ENCODE measurements around the gene KANK3. TPM values are rescaled to one million over a fixed set of nuclear protein-coding genes. Genes with fewer than 3 reads are reported as not detected.
"Not testable (repeated sequence)": the region's sequence is repeated elsewhere in the genome, so short reads cannot be mapped to it uniquely, and the experiment has no call there.

Gene KANK3
- total RNA-seq, 1 experiment from 2014 or later = not detected

DNA sequence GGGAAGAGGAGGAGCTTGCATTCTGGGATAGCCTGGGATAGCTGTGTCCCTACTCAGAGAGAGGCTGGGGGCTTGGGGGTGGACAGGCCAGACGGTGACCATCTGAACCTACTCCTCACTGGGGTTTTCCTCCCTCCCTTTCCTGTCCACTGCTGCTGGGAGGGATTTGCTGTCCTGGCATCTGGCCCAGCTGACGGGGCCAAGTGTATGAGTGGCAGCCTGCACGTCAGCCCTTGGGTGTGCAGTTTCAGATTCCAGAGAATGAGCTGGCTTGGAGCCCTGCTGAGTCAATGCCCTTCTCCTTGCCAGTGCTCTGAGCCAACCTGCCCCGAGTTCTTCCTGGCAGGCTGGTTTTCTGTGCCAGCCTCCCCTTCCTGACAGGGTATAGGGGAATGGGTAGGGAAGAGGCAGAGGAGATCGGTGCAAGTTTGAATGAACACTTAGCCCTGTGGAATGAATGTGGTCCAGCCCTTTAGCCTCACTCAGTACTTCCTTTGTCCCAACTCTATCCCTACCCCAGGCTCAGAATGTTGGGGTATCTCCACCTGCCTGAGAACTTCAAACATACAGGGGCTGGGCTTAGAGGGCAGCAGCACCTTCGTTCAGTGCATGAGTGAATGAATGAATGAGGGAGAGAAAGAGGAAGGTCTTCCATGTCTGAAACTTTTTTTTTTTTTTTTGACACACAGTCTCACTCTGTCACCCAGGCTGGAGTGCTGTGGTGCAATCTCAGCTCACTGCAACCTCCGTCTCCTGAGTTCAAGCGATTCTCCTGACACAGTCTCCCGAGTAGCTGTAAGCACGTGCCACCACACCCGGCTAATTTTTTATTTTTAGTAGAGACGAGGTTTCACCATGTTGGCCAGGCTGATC, 19.1 kb upstream of the KANK3 start:
- Histone ChIP-seq H3K27ac (0 out of 2 replicates have a peak overlapping the region, but pooled peaks have one; percentile 20), H3K36me3 (no peaks in the 10 kb centered on the region), H3K4me3 (no peak overlapping the region), H3K4me1 (replicated peaks) (peaks cover 32% of the 10 kb centered on the region), H3K27me3 (replicated peaks) (no peaks in the 10 kb centered on the region), H3K9me3 (replicated peaks) (peaks cover 5% of the 10 kb centered on the region)
- peak; percentile 84 to 95 for DNase-seq (ENCODE audit: low read depth in 1 of 2, low spot score in 2 of 2)

DNA sequence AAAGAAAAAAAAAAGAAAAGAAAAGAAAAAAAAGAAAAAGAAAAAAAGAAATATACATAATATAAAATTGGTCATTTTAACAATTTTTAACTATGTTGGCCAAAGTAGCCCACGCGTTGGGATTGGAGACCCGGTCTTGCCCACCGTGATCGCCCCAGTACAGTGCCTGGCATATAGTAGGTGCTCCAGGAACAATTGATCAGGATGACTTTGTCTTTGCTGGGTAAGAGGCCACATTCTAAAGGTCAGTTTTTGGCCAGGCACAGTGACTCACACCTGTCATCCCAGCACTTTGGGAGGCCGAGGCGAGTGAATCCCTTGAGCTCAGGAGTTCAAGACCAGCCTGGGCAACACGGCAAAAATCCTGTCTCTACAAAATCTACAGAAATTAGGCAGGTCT, 17.1 kb upstream of the KANK3 start:
- H3K36me3 ChIP-seq = no peaks in the 10 kb centered on the region
- H3K9me3 ChIP-seq (replicated peaks) = peaks cover 5% of the 10 kb centered on the region
- no peak for DNase-seq (ENCODE audit: low read depth in 1 of 2, low spot score in 2 of 2)
- no peak overlapping the region for H3K4me3 ChIP-seq
- no peaks in the 10 kb centered on the region for H3K27me3 ChIP-seq (replicated peaks)
- peaks cover 40% of the 10 kb centered on the region for H3K4me1 ChIP-seq (replicated peaks)
- H3K27ac ChIP-seq = no peak overlapping the region

DNA sequence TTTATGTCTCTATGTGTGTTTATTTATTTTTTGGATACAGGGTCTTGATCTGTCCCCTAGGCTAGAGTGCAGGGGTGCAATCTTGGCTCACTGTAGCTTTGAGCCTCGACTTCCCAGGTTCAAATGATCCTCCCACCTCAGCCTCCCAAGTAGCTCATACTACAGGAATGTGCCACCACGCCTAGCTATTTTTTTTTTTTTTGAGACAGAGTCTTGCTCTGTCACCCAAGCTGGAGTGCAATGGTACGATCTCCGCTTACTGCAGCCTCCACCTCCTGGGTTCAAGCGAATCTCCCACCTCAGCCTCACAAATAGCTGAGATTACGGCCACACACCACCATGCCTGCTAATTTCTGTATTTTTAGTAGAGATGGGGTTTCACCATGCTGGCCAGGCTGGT, 15.9 kb upstream of the KANK3 start:
- no peak for DNase-seq (ENCODE audit: low read depth in 1 of 2, low spot score in 2 of 2)
- peaks cover 45% of the 10 kb centered on the region for H3K4me1 ChIP-seq (replicated peaks)
- H3K4me3 ChIP-seq = no peak overlapping the region
- H3K9me3 ChIP-seq (replicated peaks) = peaks cover 5% of the 10 kb centered on the region
- H3K27ac ChIP-seq = no peak overlapping the region
- no peaks in the 10 kb centered on the region for H3K36me3 ChIP-seq
- no peaks in the 10 kb centered on the region for H3K27me3 ChIP-seq (replicated peaks)

DNA sequence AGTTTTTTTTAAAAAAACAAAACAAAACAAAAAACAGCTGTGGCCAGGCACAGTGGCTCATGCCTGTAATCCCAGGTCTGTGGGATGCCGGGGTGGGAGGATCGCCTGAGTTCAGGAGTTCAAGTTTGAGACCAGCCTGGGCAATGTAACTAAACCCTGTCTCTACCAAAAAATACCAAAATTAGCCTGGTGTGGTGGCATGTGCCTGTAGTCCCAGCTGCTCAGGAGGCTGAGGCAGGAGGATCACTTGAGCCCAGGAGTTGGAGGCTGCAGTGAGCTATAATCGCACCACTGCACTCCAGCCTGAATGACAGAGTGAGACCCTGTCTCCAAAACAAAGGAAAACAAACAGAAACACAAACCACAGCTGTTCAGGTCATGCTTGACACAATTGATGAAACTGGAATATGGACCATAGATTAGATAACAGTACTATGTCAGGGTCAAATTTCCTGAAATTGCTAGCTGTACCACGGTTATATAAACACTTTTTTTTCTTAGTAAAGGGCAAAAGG, 14.0 kb upstream of the KANK3 start:
- H3K36me3 ChIP-seq = no peaks in the 10 kb centered on the region
- DNase-seq (ENCODE audit: low read depth in 1 of 2, low spot score in 2 of 2) = no peak
- H3K4me1 ChIP-seq (replicated peaks) = peaks cover 40% of the 10 kb centered on the region
- H3K4me3 ChIP-seq = no peak overlapping the region
- H3K27ac ChIP-seq = no peak overlapping the region
- no peaks in the 10 kb centered on the region for H3K27me3 ChIP-seq (replicated peaks)
- no peaks in the 10 kb centered on the region for H3K9me3 ChIP-seq (replicated peaks)

DNA sequence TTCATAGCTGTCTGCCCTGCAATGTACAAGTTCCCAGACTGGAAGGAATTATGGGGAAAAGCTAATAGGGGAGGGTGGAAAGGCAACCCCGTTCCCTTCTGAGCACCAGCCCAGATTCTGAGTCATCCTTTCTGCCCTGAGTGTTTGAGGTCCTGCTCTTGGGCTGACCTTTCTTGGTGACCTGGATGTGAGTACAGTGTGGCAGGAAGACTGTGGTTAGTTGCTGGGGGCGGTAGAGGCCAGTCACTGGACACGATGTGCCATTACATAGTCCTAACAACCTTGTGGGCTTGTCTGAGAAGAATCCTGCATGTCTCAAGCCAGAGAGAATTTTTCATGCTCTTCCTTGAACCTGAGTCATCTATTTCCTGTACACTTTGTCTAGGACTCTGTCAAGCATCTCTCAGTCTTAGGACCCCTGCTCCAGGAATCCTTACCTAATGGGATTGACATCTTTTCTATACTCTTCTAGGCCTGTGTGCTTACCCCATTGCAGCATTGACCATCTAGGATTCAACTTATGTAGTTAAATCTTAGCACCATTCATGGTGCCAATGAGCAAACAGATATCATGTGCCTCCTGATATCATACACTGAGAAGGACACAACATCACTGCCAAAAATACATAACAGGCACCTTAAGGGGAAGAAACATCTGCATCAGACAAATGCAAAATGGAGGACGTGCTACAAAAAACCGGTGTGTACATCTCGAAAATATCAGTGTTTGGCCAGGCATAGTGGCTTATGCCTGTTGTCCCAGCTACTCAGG, 12.8 kb upstream of the KANK3 start:
- peak; percentile 86 to 89 for DNase-seq (ENCODE audit: low read depth in 1 of 2, low spot score in 2 of 2)
- no peaks in the 10 kb centered on the region for H3K27me3 ChIP-seq (replicated peaks)
- no peak overlapping the region for H3K4me3 ChIP-seq
- peak overlapping the region; percentile 14 for H3K27ac ChIP-seq
- H3K4me1 ChIP-seq (replicated peaks) = peaks cover 34% of the 10 kb centered on the region
- H3K9me3 ChIP-seq (replicated peaks) = no peaks in the 10 kb centered on the region
- H3K36me3 ChIP-seq = no peaks in the 10 kb centered on the region

DNA sequence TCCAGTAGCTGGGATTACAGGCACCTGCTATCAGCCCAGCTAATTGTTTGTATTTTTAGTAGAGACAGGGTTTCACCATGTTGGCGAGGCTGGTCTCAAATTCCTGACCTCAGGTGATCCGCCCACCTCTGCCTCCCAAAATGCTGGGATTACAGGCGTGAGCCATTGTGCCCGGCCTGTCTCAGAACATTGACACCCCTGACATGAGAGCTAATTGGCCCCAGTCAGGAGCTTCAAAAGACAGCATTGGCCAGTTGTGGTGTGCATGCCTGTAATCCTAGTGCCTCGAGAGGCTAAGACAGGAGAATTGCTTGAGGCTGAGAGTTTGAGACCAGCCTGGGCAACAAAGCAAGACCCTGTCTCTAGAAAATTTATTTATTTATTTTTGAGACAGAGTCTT, 9.8 kb upstream of the KANK3 start:
- H3K4me1 ChIP-seq (replicated peaks) = peaks cover 34% of the 10 kb centered on the region
- not testable (repeated sequence) for H3K27ac ChIP-seq; H3K27me3 ChIP-seq (replicated peaks); H3K9me3 ChIP-seq (replicated peaks); H3K4me3 ChIP-seq; DNase-seq (ENCODE audit: low read depth in 1 of 2, low spot score in 2 of 2); H3K36me3 ChIP-seq

DNA sequence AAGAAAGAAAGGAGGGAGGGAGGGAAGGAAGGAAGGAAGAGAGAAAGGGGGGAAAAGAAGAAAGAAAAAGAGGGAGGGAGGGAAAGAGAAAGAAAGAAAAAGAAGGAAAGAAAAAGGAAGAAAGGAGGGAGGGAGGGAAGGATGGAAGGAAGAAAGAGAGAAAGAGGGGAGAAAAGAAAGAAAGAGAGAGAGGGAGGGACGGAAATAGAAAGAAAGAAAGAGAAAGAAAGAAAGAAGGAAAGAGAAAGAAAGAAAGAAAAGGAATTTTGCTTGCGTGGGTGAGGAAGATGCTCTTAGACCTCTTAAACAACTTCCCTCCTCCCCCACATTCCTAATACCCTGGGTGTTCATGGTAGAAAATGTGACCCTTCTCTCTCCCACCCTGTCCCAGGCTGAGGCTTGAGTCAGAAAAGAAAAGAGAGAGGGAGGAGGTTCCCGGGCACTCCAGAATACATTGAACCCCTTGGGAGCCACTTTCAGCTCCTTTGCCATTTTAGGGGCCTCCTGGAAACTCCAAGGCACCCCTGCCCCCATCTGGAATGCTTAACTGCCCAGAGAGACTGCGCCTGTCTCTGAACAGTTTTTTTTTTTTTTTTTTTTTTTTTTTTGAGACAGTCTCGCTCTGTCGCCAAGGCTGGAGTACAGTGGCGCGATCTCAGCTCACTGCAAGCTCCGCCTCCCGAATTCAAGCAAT, 9.2 kb upstream of the KANK3 start:
- Histone ChIP-seq H3K27ac (no peak overlapping the region), H3K27me3 (replicated peaks) (no peaks in the 10 kb centered on the region; the same call in 1 of the 2 replicates), H3K4me1 (replicated peaks) (peaks cover 34% of the 10 kb centered on the region), H3K9me3 (replicated peaks) (no peaks in the 10 kb centered on the region), H3K36me3 (no peaks in the 10 kb centered on the region), H3K4me3 (no peak overlapping the region)
- DNase-seq (ENCODE audit: low read depth in 1 of 2, low spot score in 2 of 2) = no peak

DNA sequence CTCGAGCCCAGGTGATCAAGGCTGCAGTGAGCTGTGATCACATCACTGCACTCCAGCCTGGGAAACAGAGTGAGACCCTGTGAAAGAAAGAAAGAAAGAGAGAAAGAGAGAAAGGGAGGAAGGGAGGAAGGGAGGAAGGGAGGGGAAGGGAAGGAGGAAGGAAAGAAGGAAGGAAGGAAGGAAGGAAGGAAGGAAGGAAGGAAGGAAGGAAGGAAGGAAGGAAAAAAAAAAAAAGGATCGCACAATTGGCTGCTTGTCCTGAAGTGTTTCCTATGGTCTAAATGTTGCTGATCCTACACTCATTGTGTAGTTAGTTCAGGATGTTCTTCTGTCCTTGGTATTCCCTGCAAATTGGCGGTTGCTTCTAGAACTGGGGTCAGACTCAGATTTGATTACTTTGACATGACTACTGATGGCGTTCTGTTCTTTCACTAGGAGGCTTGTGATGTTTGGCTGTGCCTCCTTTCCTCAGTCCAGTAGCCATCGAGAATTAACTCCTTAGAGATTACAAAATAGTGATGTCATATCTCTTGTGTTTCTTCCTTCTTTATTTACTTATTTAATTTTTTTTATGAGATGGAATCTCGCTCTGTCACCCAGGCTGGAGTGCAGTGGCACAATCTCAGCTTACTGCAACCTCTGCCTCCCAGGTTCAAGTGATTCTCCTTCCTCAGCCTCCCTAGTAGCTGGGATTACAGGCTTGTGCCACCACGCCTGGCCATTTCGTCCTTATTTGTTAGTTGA, 6.7 kb upstream of the KANK3 start:
- H3K4me1 ChIP-seq (replicated peaks) = peaks cover 11% of the 10 kb centered on the region
- not testable (repeated sequence) for H3K27me3 ChIP-seq (replicated peaks); H3K4me3 ChIP-seq; H3K27ac ChIP-seq; H3K36me3 ChIP-seq; H3K9me3 ChIP-seq (replicated peaks); DNase-seq (ENCODE audit: low read depth in 1 of 2, low spot score in 2 of 2)

DNA sequence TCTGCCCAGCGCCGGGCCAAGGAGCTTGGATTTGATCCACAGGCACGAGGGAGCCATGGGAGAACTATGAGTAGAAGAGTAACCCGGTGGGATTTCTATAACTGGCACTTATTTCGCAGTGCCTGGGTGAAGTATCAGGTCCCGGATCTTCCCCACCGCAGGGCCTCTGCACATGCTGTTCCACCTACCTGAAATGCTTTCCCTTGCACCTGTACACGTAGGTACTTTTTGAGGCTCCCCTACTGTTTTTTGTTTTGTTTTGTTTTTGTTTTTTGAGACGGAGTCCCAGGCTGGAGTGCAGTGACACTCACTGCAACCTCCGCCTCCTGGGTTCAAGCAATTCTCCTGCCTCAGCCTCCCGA, 402 bp upstream of the KANK3 start:
- DNase-seq (ENCODE audit: low read depth in 1 of 2, low spot score in 2 of 2) = no peak
- peaks cover 5% of the 10 kb centered on the region for H3K4me1 ChIP-seq (replicated peaks)
- no peak overlapping the region for H3K4me3 ChIP-seq
- no peaks in the 10 kb centered on the region for H3K36me3 ChIP-seq
- no peak overlapping the region for H3K27ac ChIP-seq
- H3K9me3 ChIP-seq (replicated peaks) = no peaks in the 10 kb centered on the region
- H3K27me3 ChIP-seq (replicated peaks) = peaks cover 11% of the 10 kb centered on the region

DNA sequence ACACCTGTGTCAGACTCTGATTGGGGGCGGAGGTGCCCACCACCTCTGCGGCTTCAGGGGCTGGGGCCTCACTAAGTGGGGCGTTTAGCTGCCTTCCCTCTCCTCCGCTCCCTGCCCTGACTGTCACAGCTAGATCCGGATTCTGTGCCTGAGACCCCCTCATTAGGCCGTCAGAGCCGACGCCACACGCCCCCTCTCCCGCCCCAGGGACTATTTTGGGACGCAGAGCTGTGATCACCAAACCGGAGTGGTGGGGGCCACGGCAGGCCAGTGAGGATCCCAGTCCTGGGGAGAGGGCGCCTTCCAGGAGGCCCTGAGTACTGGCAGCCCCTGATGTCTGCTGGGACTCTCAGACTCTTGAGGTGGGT, 762 bp downstream of the KANK3 start:
- Histone ChIP-seq H3K36me3 (no peaks in the 10 kb centered on the region), H3K27me3 (replicated peaks) (peaks cover 11% of the 10 kb centered on the region), H3K4me3 (no peak overlapping the region), H3K9me3 (replicated peaks) (no peaks in the 10 kb centered on the region), H3K4me1 (replicated peaks) (peaks cover 9% of the 10 kb centered on the region), H3K27ac (no peak overlapping the region)
- DNase-seq (ENCODE audit: low read depth in 1 of 2, low spot score in 2 of 2) = no peak

DNA sequence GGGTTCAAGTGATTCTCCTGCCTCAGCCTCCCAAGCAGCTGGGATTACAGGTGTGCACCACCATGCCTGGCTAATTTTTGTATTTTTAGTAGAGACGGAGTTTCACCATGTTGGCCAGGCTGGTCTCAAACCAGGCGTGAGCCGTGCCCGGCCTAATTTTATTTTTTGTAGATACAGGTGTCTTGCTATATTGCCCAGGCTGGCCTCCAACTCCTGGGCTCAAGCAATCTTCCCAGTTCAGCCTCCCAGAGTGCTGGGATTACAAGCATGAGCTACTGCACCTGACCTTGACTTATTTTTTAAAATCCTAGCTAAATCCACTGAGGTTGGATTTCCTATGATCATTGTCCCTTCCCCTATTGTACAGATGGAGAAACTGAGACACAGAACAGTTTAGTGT, 1.6 kb downstream of the KANK3 start:
- H3K27me3 ChIP-seq (replicated peaks) = peaks cover 11% of the 10 kb centered on the region
- DNase-seq (ENCODE audit: low read depth in 1 of 2, low spot score in 2 of 2); H3K4me3 ChIP-seq; H3K9me3 ChIP-seq (replicated peaks); H3K27ac ChIP-seq; H3K36me3 ChIP-seq: not testable (repeated sequence)
- peaks cover 10% of the 10 kb centered on the region for H3K4me1 ChIP-seq (replicated peaks)

DNA sequence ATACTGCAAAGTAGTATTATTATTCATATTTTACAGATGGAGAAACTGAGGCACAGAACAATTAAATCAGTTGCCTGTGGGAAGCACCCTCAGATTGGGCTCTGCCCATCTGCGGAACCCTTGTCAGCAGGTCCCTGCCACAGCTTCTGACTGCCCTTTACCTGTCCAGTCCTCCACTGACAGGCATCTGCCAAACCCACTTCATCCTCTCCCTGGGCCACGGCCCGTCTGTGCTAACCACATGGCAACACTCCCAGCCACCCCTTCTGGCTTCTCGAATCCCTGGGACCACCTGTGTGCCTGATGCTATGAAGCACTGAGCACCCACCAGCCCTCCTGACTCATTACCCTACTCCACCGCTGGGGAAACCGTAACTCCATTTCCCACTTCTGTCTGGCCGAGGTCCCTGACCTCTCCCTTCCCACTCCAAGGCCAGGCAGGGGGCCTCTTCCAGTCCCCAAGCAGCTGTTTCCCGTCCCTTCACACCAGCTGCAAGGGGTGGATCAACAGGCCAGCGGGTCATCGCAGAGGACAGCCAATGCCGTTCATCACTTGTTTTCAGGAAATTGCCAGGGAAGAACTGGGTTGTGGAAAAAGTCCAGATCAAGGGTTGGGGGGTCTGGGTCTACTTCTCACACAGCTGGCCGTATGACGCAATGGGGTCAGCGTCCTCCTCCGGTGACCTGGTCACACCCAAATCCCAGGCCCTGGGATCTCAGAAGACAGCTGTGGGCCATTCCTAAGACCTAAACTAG, 2.5 kb downstream of the KANK3 start:
- Histone ChIP-seq H3K27ac (no peak overlapping the region), H3K4me3 (no peak overlapping the region), H3K4me1 (replicated peaks) (peaks cover 13% of the 10 kb centered on the region), H3K36me3 (no peaks in the 10 kb centered on the region), H3K27me3 (replicated peaks) (peaks cover 18% of the 10 kb centered on the region), H3K9me3 (replicated peaks) (no peaks in the 10 kb centered on the region)
- no peak for DNase-seq (ENCODE audit: low read depth in 1 of 2, low spot score in 2 of 2)

DNA sequence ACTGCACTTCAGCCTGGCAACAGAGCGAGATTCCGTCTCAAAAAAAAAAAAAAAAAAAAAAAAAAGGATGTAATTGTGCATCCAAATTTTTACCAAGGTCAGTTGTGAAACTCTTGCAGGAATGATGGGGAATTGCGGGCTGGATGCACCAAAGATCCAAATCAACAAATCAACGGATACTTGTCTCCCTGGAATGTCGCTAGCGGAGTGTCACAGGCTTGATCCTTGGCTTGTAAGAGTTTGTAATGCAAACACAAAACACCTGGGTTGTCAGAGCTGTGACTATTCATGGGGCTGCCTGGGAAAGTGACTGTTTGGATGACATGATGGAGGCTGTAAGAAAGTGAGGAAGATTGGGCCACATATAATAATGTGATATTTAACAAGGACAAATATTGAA, 4.2 kb downstream of the KANK3 start:
- DNase-seq (ENCODE audit: low read depth in 1 of 2, low spot score in 2 of 2) = no peak
- Histone ChIP-seq H3K27ac (no peak overlapping the region), H3K27me3 (replicated peaks) (peaks cover 35% of the 10 kb centered on the region), H3K4me1 (replicated peaks) (peaks cover 27% of the 10 kb centered on the region), H3K4me3 (no peak overlapping the region), H3K9me3 (replicated peaks) (peaks cover 7% of the 10 kb centered on the region), H3K36me3 (no peaks in the 10 kb centered on the region)

All from SJSA1 (cell line).